ENCODE data around the gene HOXC9.

- TF ChIP-seq, protein P1, sequence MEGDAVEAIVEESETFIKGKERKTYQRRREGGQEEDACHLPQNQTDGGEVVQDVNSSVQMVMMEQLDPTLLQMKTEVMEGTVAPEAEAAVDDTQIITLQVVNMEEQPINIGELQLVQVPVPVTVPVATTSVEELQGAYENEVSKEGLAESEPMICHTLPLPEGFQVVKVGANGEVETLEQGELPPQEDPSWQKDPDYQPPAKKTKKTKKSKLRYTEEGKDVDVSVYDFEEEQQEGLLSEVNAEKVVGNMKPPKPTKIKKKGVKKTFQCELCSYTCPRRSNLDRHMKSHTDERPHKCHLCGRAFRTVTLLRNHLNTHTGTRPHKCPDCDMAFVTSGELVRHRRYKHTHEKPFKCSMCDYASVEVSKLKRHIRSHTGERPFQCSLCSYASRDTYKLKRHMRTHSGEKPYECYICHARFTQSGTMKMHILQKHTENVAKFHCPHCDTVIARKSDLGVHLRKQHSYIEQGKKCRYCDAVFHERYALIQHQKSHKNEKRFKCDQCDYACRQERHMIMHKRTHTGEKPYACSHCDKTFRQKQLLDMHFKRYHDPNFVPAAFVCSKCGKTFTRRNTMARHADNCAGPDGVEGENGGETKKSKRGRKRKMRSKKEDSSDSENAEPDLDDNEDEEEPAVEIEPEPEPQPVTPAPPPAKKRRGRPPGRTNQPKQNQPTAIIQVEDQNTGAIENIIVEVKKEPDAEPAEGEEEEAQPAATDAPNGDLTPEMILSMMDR (IDR thresholded peaks at IDR 0.05) = no peak
- TF ChIP-seq POLR2A (IDR thresholded peaks at IDR 0.05) (no peak), EP300 (IDR thresholded peaks at IDR 0.05) (no peak)
These were observed 45.3 kb upstream of the HOXC9 start, which contains the start of gene HOXC12 for GRCh38 chr12:53954694-53955035.
